ENCODE data around the gene CCL7. TPM values are rescaled to one million over a fixed set of nuclear protein-coding genes. Genes with fewer than 3 reads are reported as not detected.
A peak's percentile ranks its signal among the peaks of the same experiment; 100 is the strongest.
"Not testable (repeated sequence)": the region's sequence is repeated elsewhere in the genome, so short reads cannot be mapped to it uniquely, and the experiment has no call there.

CCL7 gene
- total RNA-seq, result not detected in 2 replicates

- no peak for DNase-seq (ENCODE audit: low read depth in 2 of 2)
These were observed at the start of gene CCL7 for GRCh38 chr17:34269969-34270368. Gene CCL7 (plus strand): TSS chr17:34270221. CDS start chr17:34270291, 70 bp downstream.

- DNase-seq (ENCODE audit: low read depth in 2 of 2), result peak in 1 of 2 donors; percentile 25
These were observed 49.1 kb upstream of the CCL7 start for GRCh38 chr17:34220752-34221395.

- no peak for DNase-seq (ENCODE audit: low read depth in 2 of 2)
These were observed 48.6 kb upstream of the CCL7 start for GRCh38 chr17:34221411-34221810.

GRCh38 chr17:34222722-34223497 lies 47.1 kb upstream of the CCL7 start:
- DNase-seq (ENCODE audit: low read depth in 2 of 2), result no peak

- no peak for DNase-seq (ENCODE audit: low read depth in 2 of 2)
These were observed 45.0 kb upstream of the CCL7 start for GRCh38 chr17:34225046-34225445.

GRCh38 chr17:34226011-34226743 lies 43.8 kb upstream of the CCL7 start:
- no peak for DNase-seq (ENCODE audit: low read depth in 2 of 2)

GRCh38 chr17:34226744-34227034 lies 43.3 kb upstream of the CCL7 start:
- no peak for DNase-seq (ENCODE audit: low read depth in 2 of 2)

- DNase-seq (ENCODE audit: low read depth in 2 of 2), result not testable (repeated sequence)
These were observed 42.7 kb upstream of the CCL7 start for GRCh38 chr17:34227293-34227692.

GRCh38 chr17:34227707-34228106 lies 42.3 kb upstream of the CCL7 start:
- no peak for DNase-seq (ENCODE audit: low read depth in 2 of 2)

GRCh38 chr17:34228781-34229180 lies 41.2 kb upstream of the CCL7 start:
- DNase-seq (ENCODE audit: low read depth in 2 of 2), result no peak

GRCh38 chr17:34230342-34230741 lies 39.7 kb upstream of the CCL7 start:
- no peak for DNase-seq (ENCODE audit: low read depth in 2 of 2)

GRCh38 chr17:34234616-34235015 lies 35.4 kb upstream of the CCL7 start:
- DNase-seq (ENCODE audit: low read depth in 2 of 2), result no peak

- peak; percentile 73 to 89 for DNase-seq (ENCODE audit: low read depth in 2 of 2)
These were observed 34.5 kb upstream of the CCL7 start for GRCh38 chr17:34235389-34236028.

GRCh38 chr17:34236281-34236892 lies 33.6 kb upstream of the CCL7 start:
- no peak for DNase-seq (ENCODE audit: low read depth in 2 of 2)

- no peak for DNase-seq (ENCODE audit: low read depth in 2 of 2)
These were observed 32.6 kb upstream of the CCL7 start for GRCh38 chr17:34237458-34237857.

- DNase-seq (ENCODE audit: low read depth in 2 of 2), result peak; percentile 62 to 79
These were observed 29.0 kb upstream of the CCL7 start for GRCh38 chr17:34241062-34241461.

GRCh38 chr17:34242587-34243363 lies 27.2 kb upstream of the CCL7 start:
- peak in 1 of 2 donors; percentile 65 for DNase-seq (ENCODE audit: low read depth in 2 of 2)

- DNase-seq (ENCODE audit: low read depth in 2 of 2), result no peak
These were observed 26.4 kb upstream of the CCL7 start for GRCh38 chr17:34243364-34244320.

- DNase-seq (ENCODE audit: low read depth in 2 of 2), result no peak
These were observed 24.6 kb upstream of the CCL7 start for GRCh38 chr17:34245351-34245905.
